ENCODE data around the gene NUPR1.
"Not testable (repeated sequence)": the region's sequence is repeated elsewhere in the genome, so short reads cannot be mapped to it uniquely, and the experiment has no call there.

Gene NUPR1

GRCh38 chr16:28538733-28539596 lies at the start of gene NUPR1:
Gene NUPR1 (minus strand): TSS chr16:28538974. CDS start chr16:28538907, 67 bp downstream.
- DNase-seq: no peak

DNA sequence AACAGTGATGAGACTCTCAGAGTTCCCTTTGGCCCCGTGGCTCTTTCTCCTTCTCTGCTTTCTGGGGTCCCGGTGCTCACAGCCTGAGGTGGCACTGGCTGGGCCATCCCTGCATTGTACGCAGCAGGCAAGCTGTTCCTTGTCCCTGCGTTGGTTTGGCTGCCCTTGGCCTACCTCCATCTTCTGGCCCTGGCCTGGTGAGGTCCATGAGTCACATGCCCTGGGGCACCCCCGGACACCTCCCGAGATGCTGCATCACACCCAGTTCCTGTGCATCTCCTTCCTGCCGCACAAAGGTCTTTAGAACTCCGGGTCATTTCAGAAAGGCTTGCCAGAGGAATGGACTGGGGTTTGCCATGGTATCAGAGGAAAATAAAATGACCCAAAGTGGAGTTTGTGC lies 48.6 kb upstream of the NUPR1 start:
- DNase-seq: no peak

GRCh38 chr16:28586466-28586865 lies 47.7 kb upstream of the NUPR1 start:
- DNase-seq: no peak

DNA sequence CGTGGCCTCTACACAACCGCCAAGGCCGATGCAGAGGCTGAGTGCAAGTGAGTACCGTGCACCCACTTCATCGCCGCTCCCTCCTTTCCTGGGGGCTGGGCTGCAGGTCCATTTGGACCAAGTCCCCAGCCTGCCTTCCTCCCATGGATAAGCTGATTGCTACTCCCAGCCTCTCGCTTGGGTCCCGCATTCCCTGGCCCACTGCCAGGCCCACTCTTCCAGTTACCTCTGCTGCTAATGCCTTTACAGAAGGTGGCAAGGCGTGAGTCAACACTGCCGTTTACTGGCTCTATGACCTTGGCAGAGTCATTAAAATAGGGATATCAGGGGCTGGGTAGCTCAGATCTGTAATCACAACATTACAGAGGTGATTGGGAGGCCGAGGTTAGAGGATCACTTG lies 46.9 kb upstream of the NUPR1 start:
- no peak for DNase-seq

DNA sequence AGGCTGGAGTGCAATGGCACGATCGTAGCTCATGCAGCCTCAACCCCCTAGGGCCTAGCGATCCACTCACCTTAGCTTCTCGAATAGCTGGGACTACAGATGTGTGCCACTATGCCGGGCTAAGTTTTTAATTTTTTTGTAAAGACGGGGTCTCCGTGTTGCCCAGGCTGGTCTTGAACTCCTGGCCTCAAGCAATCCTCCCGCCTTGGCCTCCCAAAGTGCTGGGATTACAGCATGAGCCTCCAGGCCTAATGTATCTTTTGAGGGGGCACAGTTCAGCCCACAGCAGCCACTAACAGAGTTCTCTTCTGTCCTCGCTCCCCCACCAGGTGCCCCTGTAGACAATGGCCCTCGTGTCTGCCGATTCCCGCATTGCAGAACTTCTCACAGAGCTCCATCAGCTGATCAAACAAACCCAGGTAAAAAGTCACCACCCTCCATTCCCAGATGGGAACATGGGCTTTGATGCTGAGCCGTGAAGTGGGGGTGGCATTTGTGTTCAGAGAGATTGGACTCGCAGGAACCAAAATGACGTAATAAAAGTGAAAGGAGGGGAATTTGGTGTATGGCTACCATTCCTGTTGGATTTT lies 42.0 kb upstream of the NUPR1 start:
- DNase-seq: no peak

- DNase-seq: no peak
Observed at GRCh38 chr16:28575446-28576109, 36.8 kb upstream of the NUPR1 start.

GRCh38 chr16:28574925-28575324 lies 36.2 kb upstream of the NUPR1 start:
- DNase-seq: no peak

GRCh38 chr16:28573738-28574718 lies 35.3 kb upstream of the NUPR1 start:
- no peak for DNase-seq

GRCh38 chr16:28572696-28573510 lies 34.1 kb upstream of the NUPR1 start:
- no peak for DNase-seq

DNA sequence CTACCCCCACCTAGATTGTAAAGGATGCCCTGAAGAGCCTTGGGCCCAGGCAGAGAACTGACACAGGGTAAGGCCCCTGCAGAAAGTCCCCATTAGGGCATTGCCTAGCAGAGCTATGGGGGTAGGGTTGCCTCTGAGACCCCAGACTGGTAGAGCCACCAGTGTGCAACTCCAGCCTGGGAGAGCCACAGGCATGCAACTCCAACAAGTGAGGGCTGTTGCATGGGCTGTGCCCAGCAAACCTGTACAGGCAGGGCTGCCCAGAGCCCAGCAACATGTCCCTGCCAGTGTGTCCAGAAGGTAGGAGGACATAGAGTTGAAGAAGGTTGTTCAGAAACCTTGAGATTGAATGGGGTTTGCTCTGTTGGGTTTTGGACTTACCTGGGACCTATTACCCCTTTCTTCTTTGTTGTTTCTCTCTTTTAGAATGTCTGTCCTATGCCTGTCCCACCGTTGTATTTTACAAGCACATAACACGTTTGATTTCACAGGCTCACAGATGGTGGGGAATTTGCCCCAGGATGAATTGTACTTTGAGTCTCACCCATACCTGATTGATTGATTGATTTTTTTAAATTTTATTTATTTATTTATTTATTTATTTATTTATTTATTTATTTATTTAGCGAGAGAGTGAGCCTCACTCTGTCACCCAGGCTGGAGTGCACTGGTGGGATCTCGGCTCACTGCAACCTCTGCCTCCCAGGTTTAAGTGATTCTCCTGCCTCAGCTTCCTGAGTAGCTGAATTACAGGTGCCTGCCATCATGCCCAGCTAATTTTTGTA lies 31.4 kb upstream of the NUPR1 start:
- no peak for DNase-seq

- no peak for DNase-seq
Observed at GRCh38 chr16:28569021-28569420, 30.2 kb upstream of the NUPR1 start.

GRCh38 chr16:28567292-28567691 lies 28.5 kb upstream of the NUPR1 start:
- no peak for DNase-seq

DNA sequence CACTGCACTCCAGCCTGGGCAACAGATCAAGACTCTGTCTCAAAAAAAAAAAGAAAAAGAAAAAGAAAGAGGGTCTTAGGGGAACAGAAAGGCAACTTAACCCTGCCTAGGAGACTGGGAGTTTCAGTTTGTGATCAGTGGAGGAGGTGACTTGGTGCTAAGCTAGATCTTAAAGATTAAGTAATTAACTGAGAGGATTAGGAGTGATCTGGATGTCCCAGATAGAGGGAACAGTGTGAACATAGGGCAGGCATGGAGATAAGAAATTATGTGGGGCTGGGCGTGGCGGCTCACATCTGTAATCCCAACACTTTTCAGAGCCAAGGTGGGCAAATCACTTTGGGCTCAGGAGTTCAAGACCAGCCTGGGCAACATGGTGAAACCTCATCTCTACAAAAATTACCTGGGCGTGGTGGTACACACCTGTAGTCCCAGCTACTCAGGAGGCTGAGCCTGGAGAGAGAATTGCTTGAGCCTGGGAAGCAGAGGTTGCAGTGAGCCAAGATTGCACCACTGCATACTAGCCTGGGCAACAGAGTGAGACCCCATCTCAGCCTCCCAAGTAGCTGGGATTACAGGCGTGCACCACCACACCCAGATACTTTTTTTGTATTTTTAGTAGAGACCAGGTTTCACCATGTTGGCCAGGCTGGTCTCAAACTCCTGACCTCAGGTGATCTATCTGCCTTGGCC lies 27.6 kb upstream of the NUPR1 start:
- DNase-seq: not testable (repeated sequence)

DNA sequence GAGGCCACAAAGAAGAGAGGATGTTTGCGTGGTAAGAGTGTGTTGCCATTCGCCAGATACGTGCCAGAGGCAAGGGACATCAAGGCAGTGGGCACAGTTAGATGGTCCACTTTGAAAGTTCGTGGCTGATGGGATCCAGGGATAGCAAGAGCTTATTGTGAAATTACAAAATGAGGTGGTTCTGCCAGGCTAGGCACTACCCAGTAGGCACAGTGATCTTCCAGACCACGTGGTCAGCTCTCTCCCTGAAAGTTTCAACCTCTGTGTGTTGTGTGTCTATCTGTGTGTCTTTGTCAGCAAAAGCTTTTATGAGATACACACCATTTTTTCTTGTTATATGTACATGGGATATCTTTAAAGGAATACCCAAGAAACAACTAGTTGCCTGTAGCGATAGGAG lies 24.4 kb upstream of the NUPR1 start:
- no peak for DNase-seq

GRCh38 chr16:28562199-28562598 lies 23.4 kb upstream of the NUPR1 start:
- no peak for DNase-seq

DNA sequence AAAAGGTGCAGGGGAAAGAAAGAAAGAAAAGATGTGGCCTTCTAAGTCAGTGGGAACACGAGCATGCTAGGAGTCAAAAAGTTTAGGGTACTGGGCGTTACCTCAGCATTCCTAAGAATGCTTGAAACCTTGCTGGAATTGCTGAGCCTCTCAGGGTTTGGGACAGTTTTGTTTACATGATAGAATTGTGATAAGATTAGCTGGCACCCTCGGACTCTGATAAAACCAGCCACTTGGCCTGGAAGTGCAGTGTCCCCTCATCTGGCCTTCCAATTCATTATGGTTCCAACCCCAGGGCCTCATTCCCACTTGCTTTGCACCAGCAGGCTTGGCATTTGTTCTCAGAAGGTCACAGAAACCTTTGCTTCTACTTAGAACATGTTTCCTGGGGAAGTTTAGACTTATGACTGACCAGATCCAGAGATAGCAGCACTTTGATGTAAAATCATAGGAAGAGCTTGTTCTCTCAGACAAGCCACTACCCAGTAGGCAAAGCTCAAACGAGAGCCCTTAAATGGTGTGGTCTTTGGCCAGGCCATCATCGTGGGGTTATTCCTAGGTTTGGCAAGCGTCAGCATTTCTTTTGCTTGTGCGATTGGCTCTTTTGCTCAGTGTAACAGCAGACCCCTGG lies 22.9 kb upstream of the NUPR1 start:
- no peak for DNase-seq

DNA sequence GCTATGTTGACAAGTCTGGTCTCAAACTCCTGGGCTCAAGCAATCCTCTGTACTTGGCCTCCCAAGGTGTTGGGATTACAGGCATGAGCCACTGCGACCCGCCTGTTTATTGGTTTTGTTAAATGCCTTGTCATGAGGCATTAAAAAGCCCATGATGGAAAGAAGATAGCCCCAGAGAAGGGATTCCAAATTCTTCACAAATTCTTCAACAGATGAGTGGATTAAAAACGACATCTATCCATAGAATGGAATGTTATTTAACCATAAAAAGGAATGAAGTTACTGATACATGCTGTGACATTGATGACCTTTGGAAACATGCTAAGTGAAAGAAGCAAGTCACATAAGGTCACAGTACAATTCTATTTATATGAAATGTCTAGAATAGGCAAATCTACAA lies 19.7 kb upstream of the NUPR1 start:
- no peak for DNase-seq

DNA sequence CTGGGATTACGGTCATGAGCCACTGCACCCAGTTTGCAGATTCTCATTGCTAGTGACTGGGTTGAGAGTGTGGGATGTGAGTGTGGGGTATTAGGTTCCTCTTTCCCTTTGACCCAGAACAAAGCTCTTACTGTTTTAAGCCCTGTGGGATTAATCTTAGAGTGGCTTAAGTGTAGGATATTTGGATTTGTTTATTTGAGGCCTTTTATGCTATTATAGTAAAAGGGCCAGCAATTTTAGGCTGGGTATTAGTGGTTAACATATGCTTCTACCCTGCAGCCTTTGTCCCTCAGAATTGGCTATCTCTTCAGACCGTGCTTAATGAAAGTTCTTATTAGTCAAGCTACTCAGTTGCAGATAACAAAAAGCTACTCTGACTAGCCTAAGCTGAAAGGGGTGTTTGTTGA lies 18.1 kb upstream of the NUPR1 start:
- no peak for DNase-seq

- DNase-seq: no peak
Observed at GRCh38 chr16:28555561-28555960, 16.8 kb upstream of the NUPR1 start.
